ENCODE data around the gene KRABD2.
"Not testable (repeated sequence)": the region's sequence is repeated elsewhere in the genome, so short reads cannot be mapped to it uniquely, and the experiment has no call there.

KRABD2 gene

DNA sequence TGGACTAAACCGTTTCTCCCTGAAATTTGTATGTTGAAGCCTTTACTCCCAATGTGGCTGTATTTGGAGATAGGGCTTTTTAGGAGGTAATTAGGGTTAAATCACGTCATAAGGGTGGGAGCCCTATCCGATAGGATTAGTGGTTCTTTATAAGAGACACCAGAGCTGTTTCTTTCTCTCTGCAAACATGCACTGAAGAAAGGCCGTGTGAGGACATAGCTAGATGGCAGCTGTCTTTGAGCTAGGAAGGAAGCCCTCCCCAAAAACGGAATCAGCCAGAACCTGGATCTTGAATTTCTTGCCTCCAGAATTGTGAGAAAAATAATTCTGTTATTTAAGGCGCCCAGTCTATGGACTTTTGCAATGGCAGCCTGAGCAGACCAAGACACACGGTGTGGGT lies 22.8 kb downstream of the KRABD2 start:
- peaks cover 5 to 8% of the 10 kb centered on the region in 2 donors for H3K27me3 Mint-ChIP-seq
- no peaks in the 10 kb centered on the region for H3K36me3 ChIP-seq (ENCODE audit: control insufficient read depth in 2 of 2, extremely low read depth in 1 of 2, insufficient read depth in 1 of 2, low read length in 1 of 2)
- H3K9me3 ChIP-seq = no peaks in the 10 kb centered on the region
- no peak overlapping the region for H3K4me3 Mint-ChIP-seq
- H3K4me1 Mint-ChIP-seq = peaks cover 0 to 3% (median 0%) of the 10 kb centered on the region in 3 donors
- DNase-seq (no peak), ATAC-seq (replicated peaks in 1 of 4) (no peak)
- H3K27ac Mint-ChIP-seq = no peak overlapping the region
- ChIA-PET CTCF (no interaction called here), POLR2A (no interaction called here)
- H3K4me1 ChIP-seq (ENCODE audit: control insufficient read depth in 1 of 2, extremely low read depth in 1 of 2, insufficient read depth in 2 of 2, low read length in 2 of 2) = no peaks in the 10 kb centered on the region
- H3K9me3 Mint-ChIP-seq = no peaks in the 10 kb centered on the region
- H3K27ac ChIP-seq (ENCODE audit: low read length) = no peak overlapping the region
- no peaks in the 10 kb centered on the region for H3K36me3 Mint-ChIP-seq
- peaks cover 0 to 19% of the 10 kb centered on the region in 2 experiments for H3K27me3 ChIP-seq (replicated peaks in 1 of 2; ENCODE audit: control insufficient read depth in 2 of 2, extremely low read depth in 1 of 2, insufficient read depth in 2 of 2, low read length in 1 of 2)
- 60% methylated on average over 2 of the region's 7 CpGs for WGBS (ENCODE audit: insufficient coverage)
- no peak overlapping the region for H3K4me3 ChIP-seq (ENCODE audit: control insufficient read depth in 1 of 2, extremely low read depth in 1 of 2, low read length in 1 of 2)

- Mint-ChIP-seq H3K36me3 (no peaks in the 10 kb centered on the region), H3K4me3 (no peak overlapping the region), H3K4me1 (no peaks in the 10 kb centered on the region), H3K9me3 (no peaks in the 10 kb centered on the region), H3K27ac (no peak overlapping the region), H3K27me3 (peaks cover 19 to 28% of the 10 kb centered on the region in 2 donors)
- Histone ChIP-seq H3K4me3 (ENCODE audit: control insufficient read depth in 1 of 2, extremely low read depth in 1 of 2, low read length in 1 of 2) (no peak overlapping the region), H3K27ac (ENCODE audit: low read length) (no peak overlapping the region), H3K36me3 (ENCODE audit: control insufficient read depth in 2 of 2, extremely low read depth in 1 of 2, insufficient read depth in 1 of 2, low read length in 1 of 2) (no peaks in the 10 kb centered on the region), H3K9me3 (no peaks in the 10 kb centered on the region), H3K27me3 (replicated peaks in 1 of 2; ENCODE audit: control insufficient read depth in 2 of 2, extremely low read depth in 1 of 2, insufficient read depth in 2 of 2, low read length in 1 of 2) (peaks cover 0 to 39% of the 10 kb centered on the region in 2 experiments), H3K4me1 (ENCODE audit: control insufficient read depth in 1 of 2, extremely low read depth in 1 of 2, insufficient read depth in 2 of 2, low read length in 2 of 2) (no peaks in the 10 kb centered on the region)
- WGBS (ENCODE audit: insufficient coverage) = 93% methylated on average over 3 of the region's 7 CpGs
- DNase-seq (no peak), ATAC-seq (replicated peaks in 1 of 4) (no peak)
- CTCF ChIA-PET = no interaction called here
- POLR2A ChIA-PET = no interaction called here
These were observed 26.2 kb downstream of the KRABD2 start for GRCh38 chr17:8350339-8350738.

- CTCF ChIA-PET; H3K27ac Mint-ChIP-seq; H3K9me3 Mint-ChIP-seq; H3K9me3 ChIP-seq; POLR2A ChIA-PET; DNase-seq; H3K4me1 Mint-ChIP-seq; H3K36me3 ChIP-seq (ENCODE audit: control insufficient read depth in 2 of 2, extremely low read depth in 1 of 2, insufficient read depth in 1 of 2, low read length in 1 of 2); H3K4me3 ChIP-seq (ENCODE audit: control insufficient read depth in 1 of 2, extremely low read depth in 1 of 2, low read length in 1 of 2); H3K27ac ChIP-seq (ENCODE audit: low read length); H3K4me3 Mint-ChIP-seq; ATAC-seq (replicated peaks in 1 of 4); H3K36me3 Mint-ChIP-seq; H3K4me1 ChIP-seq (ENCODE audit: control insufficient read depth in 1 of 2, extremely low read depth in 1 of 2, insufficient read depth in 2 of 2, low read length in 2 of 2): not testable (repeated sequence)
- peaks cover 19 to 29% of the 10 kb centered on the region in 2 donors for H3K27me3 Mint-ChIP-seq
- H3K27me3 ChIP-seq (replicated peaks in 1 of 2; ENCODE audit: control insufficient read depth in 2 of 2, extremely low read depth in 1 of 2, insufficient read depth in 2 of 2, low read length in 1 of 2) = peaks cover 0 to 45% of the 10 kb centered on the region in 2 experiments
- 60% methylated on average over 17 of the region's 25 CpGs for WGBS (ENCODE audit: insufficient coverage)
These were observed 29.5 kb downstream of the KRABD2 start for GRCh38 chr17:8347001-8347400.

DNA sequence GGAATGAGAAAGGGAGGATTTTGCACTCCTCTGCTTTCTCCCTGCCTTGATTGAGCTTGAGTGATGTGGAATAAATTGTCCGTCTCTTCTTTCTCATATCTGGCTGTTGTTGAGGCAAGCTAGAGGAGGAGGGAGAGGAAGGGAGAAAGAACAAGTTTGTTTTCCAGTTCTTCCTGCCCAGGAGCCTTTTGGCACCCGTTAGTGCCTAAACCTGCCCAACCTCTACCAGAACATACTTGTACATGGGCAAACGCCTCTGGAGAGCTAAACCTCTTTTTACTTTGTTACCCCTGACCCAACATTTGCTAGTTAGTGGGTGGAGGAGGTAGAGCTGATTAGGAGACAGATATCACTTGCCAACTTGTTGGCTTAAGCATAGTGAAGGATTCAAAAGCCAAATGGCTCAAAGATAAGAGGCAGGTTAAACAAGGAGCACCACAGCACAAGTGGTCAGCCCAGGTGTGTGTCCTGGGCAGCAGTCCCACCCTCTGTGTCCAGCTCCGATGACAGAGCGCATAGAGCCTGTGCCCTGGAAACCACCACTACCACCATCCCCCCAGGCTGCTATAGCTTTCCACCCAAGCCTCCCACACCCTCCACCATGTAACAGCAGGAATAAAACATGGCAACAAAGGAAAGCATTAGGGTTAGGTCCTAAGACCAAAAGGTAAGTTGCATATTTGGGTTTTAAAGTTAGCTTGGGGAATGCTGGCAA lies 30.4 kb downstream of the KRABD2 start:
- no peak overlapping the region for H3K4me3 Mint-ChIP-seq
- no peaks in the 10 kb centered on the region for H3K4me1 ChIP-seq (ENCODE audit: control insufficient read depth in 1 of 2, extremely low read depth in 1 of 2, insufficient read depth in 2 of 2, low read length in 2 of 2)
- H3K4me1 Mint-ChIP-seq = no peaks in the 10 kb centered on the region
- H3K27ac ChIP-seq (ENCODE audit: low read length) = no peak overlapping the region
- peaks cover 0 to 41% of the 10 kb centered on the region in 2 experiments for H3K27me3 ChIP-seq (replicated peaks in 1 of 2; ENCODE audit: control insufficient read depth in 2 of 2, extremely low read depth in 1 of 2, insufficient read depth in 2 of 2, low read length in 1 of 2)
- no peak overlapping the region for H3K4me3 ChIP-seq (ENCODE audit: control insufficient read depth in 1 of 2, extremely low read depth in 1 of 2, low read length in 1 of 2)
- no peaks in the 10 kb centered on the region for H3K9me3 ChIP-seq
- ATAC-seq (replicated peaks in 1 of 4) (no peak), DNase-seq (no peak)
- H3K36me3 ChIP-seq (ENCODE audit: control insufficient read depth in 2 of 2, extremely low read depth in 1 of 2, insufficient read depth in 1 of 2, low read length in 1 of 2) = no peaks in the 10 kb centered on the region
- peaks cover 19 to 29% of the 10 kb centered on the region in 2 donors for H3K27me3 Mint-ChIP-seq
- POLR2A ChIA-PET = no interaction called here
- CTCF ChIA-PET = no interaction called here
- H3K9me3 Mint-ChIP-seq = no peaks in the 10 kb centered on the region
- no peaks in the 10 kb centered on the region for H3K36me3 Mint-ChIP-seq
- 100% methylated on average over 2 of the region's 5 CpGs for WGBS (ENCODE audit: insufficient coverage)
- H3K27ac Mint-ChIP-seq = no peak overlapping the region

DNA sequence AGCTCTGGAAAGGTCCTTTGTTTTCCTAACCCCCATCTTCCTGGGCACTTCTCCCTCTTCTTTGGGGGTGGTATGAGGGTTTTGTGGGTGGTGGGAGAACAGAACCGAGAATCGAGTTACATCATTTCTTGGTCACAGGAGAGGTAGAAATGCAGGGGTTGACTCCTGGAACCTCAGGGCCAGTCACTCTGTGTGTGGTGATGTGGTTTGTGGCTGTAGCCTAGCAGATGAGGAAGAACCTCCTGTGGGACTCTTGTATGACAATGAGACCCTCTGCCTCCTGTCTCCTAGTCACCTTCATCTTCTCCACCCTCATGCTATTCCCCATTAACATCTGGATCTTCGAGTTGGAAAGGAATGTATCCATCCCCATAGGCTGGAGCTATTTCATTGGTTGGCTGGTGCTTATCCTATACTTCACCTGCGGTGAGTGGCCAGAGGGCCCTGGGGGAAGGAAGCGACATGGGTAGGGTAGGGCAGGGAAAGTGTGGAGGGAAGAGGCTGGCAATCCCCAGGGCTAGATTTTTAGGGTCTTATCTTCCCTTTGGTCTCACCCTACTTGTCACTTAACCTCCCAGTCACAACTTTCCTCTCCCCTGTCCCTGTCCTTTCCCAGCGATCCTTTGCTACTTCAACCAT lies 31.3 kb downstream of the KRABD2 start:
- CTCF ChIA-PET = no interaction called here
- POLR2A ChIA-PET = no interaction called here
- Mint-ChIP-seq H3K27me3 (peaks cover 19 to 29% of the 10 kb centered on the region in 2 donors), H3K4me1 (no peaks in the 10 kb centered on the region), H3K36me3 (no peaks in the 10 kb centered on the region), H3K4me3 (no peak overlapping the region), H3K9me3 (no peaks in the 10 kb centered on the region), H3K27ac (no peak overlapping the region)
- Histone ChIP-seq H3K9me3 (no peaks in the 10 kb centered on the region), H3K4me3 (ENCODE audit: control insufficient read depth in 1 of 2, extremely low read depth in 1 of 2, low read length in 1 of 2) (no peak overlapping the region), H3K36me3 (ENCODE audit: control insufficient read depth in 2 of 2, extremely low read depth in 1 of 2, insufficient read depth in 1 of 2, low read length in 1 of 2) (no peaks in the 10 kb centered on the region), H3K27ac (ENCODE audit: low read length) (no peak overlapping the region), H3K27me3 (replicated peaks in 1 of 2; ENCODE audit: control insufficient read depth in 2 of 2, extremely low read depth in 1 of 2, insufficient read depth in 2 of 2, low read length in 1 of 2) (peaks cover 0 to 37% of the 10 kb centered on the region in 2 experiments), H3K4me1 (ENCODE audit: control insufficient read depth in 1 of 2, extremely low read depth in 1 of 2, insufficient read depth in 2 of 2, low read length in 2 of 2) (no peaks in the 10 kb centered on the region)
- no peak for ATAC-seq (replicated peaks in 1 of 4)
- 30% methylated on average over 3 of the region's 6 CpGs for WGBS (ENCODE audit: insufficient coverage)
- DNase-seq = no peak

GRCh38 chr17:8341456-8341855 lies 35.0 kb downstream of the KRABD2 start:
- no peak for DNase-seq
- no peaks in the 10 kb centered on the region for H3K36me3 Mint-ChIP-seq
- no peak overlapping the region for H3K27ac Mint-ChIP-seq
- Histone ChIP-seq H3K9me3 (no peaks in the 10 kb centered on the region), H3K27ac (ENCODE audit: low read length) (no peak overlapping the region), H3K4me3 (ENCODE audit: control insufficient read depth in 1 of 2, extremely low read depth in 1 of 2, low read length in 1 of 2) (no peak overlapping the region), H3K4me1 (ENCODE audit: control insufficient read depth in 1 of 2, extremely low read depth in 1 of 2, insufficient read depth in 2 of 2, low read length in 2 of 2) (no peaks in the 10 kb centered on the region), H3K27me3 (replicated peaks in 1 of 2; ENCODE audit: control insufficient read depth in 2 of 2, extremely low read depth in 1 of 2, insufficient read depth in 2 of 2, low read length in 1 of 2) (peaks cover 0 to 18% of the 10 kb centered on the region in 2 experiments), H3K36me3 (ENCODE audit: control insufficient read depth in 2 of 2, extremely low read depth in 1 of 2, insufficient read depth in 1 of 2, low read length in 1 of 2) (no peaks in the 10 kb centered on the region)
- 60% methylated on average over 1 of the region's 4 CpGs for WGBS (ENCODE audit: insufficient coverage)
- H3K4me1 Mint-ChIP-seq = peaks cover 8 to 10% (median 8%) of the 10 kb centered on the region in 3 donors
- peaks cover 6 to 10% of the 10 kb centered on the region in 2 donors for H3K27me3 Mint-ChIP-seq
- ATAC-seq (replicated peaks in 1 of 4) = no peak
- H3K4me3 Mint-ChIP-seq = no peak overlapping the region
- ChIA-PET POLR2A (no interaction called here), CTCF (no interaction called here)
- no peaks in the 10 kb centered on the region for H3K9me3 Mint-ChIP-seq

Data from T-cell (primary cell).